Keratinocyte (primary cell): ENCODE results near the gene POLR3F.

ENCODE experiments used
- CTCF ChIP-seq, 3 experiments: IDR thresholded peaks in 1 of 3; conservative IDR thresholded peaks in 1 of 3; optimal IDR thresholded peaks in 1 of 3; 2 replicates in 2 of 3; 3 replicates in 1 of 3; pipeline versions ENCODE3 to v1.5.1; 2011; ENCODE audit warnings: low read length in 3 of 3, mild to moderate bottlenecking in 3 of 3, moderate library complexity in 2 of 3, control low read depth in 1 of 3, inconsistent platforms in 1 of 3; ENCODE audit not compliant: insufficient read depth in 2 of 3; ENCODE audit errors: extremely low read depth in 1 of 3
- EZH2 ChIP-seq: IDR thresholded peaks from one replicate; pipeline ENCODE4 v1.6.1; 2012; ENCODE audit warnings: inconsistent platforms, mild to moderate bottlenecking, low read length, moderate library complexity

GRCh38 chr20:18506744-18507143 is 39.6 kb downstream of the POLR3F start:
- no peak for TF ChIP-seq CTCF (optimal IDR thresholded peaks at IDR 0.05 in 1 of 3, IDR thresholded peaks at IDR 0.05 in 1 of 3, conservative IDR thresholded peaks at IDR 0.05 in 1 of 3; ENCODE audit: extremely low read depth in 1 of 3, insufficient read depth in 2 of 3, low read length in 3 of 3)
- no peak for TF ChIP-seq EZH2
